Body of pancreas (tissue), 4 donors: ENCODE measurements around the gene ABLIM3.

ENCODE experiments used
- CTCF ChIP-seq, 7 experiments: fragments of 450-650 bp in 4 of 7; fragments of 200-600 bp in 3 of 7; sonication (generic) in 3 of 7; IDR thresholded peaks; one replicate each; pipeline ENCODE4 v1.5.1; 2016 to 2019; ENCODE audit warnings: antibody characterized with exemption in 7 of 7
- POLR2A ChIP-seq, 3 donors: fragments of 450-650 bp; IDR thresholded peaks; one replicate each; pipeline ENCODE4 v1.6.1; 2016; ENCODE audit warnings: antibody characterized with exemption in 3 of 3, mild to moderate bottlenecking in 2 of 3

GRCh38 chr5:149151717-149152116, 10.4 kb downstream of the ABLIM3 start:
- peak in 1 of 7 experiments; percentile 25 for TF ChIP-seq CTCF (IDR thresholded peaks at IDR 0.05)
- no peak for TF ChIP-seq POLR2A (IDR thresholded peaks at IDR 0.05)
